ENCODE data around the gene ARHGEF9.

DNA sequence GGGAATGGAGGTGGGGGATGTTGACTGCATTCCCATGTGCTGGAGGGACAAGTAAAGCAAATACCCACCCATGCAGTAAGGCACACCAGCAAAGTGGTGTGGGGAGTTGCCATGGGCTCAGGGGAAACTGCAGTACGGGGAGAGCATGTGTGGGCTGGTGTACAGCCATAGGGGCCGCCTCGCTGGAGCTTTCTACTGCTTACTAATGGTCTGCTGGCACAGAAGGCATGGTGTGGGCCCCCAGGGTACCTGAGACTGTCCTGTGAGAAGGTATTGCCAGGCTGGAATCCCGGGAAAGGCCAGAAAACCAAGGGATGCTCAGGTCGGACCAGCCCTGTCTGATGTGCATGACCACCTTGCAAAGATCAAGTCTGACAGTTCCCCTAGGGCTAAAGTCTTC lies 199.1 kb downstream of the ARHGEF9 start:
- no peak for TF ChIP-seq MAX (IDR thresholded peaks at IDR 0.05)
- TF ChIP-seq, protein P1, sequence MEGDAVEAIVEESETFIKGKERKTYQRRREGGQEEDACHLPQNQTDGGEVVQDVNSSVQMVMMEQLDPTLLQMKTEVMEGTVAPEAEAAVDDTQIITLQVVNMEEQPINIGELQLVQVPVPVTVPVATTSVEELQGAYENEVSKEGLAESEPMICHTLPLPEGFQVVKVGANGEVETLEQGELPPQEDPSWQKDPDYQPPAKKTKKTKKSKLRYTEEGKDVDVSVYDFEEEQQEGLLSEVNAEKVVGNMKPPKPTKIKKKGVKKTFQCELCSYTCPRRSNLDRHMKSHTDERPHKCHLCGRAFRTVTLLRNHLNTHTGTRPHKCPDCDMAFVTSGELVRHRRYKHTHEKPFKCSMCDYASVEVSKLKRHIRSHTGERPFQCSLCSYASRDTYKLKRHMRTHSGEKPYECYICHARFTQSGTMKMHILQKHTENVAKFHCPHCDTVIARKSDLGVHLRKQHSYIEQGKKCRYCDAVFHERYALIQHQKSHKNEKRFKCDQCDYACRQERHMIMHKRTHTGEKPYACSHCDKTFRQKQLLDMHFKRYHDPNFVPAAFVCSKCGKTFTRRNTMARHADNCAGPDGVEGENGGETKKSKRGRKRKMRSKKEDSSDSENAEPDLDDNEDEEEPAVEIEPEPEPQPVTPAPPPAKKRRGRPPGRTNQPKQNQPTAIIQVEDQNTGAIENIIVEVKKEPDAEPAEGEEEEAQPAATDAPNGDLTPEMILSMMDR (IDR thresholded peaks at IDR 0.05; ENCODE audit: control extremely low read depth in 1 of 3, insufficient read depth in 1 of 3, low read depth in 1 of 3, low read length in 3 of 3): no peak
